ENCODE data around the gene PDE2A. TPM values are rescaled to one million over a fixed set of nuclear protein-coding genes. Genes with fewer than 3 reads are reported as not detected.

The PDE2A gene
- total RNA-seq, 2 donors from 2014 or later: 3.7 to 13.3 TPM

- Histone ChIP-seq H3K36me3 (ENCODE audit: control insufficient read depth, insufficient read depth, low read length) (no peaks in the 10 kb centered on the region), H3K4me3 (ENCODE audit: low read length) (no peak overlapping the region), H3K9ac (ENCODE audit: extremely low read depth, low read length, poor library complexity, severe bottlenecking) (no peak overlapping the region), H3K27ac (ENCODE audit: low read depth, low read length) (no peak overlapping the region), H3K27me3 (ENCODE audit: control insufficient read depth, insufficient read depth, low read length, poor library complexity, severe bottlenecking) (peaks cover 14% of the 10 kb centered on the region), H3K4me1 (ENCODE audit: control insufficient read depth, insufficient read depth, low read length) (no peaks in the 10 kb centered on the region), H3K9me3 (ENCODE audit: control insufficient read depth, low read length) (no peaks in the 10 kb centered on the region)
- H3K27ac Mint-ChIP-seq: no peak overlapping the region
- H3K4me3 Mint-ChIP-seq: no peak overlapping the region
- peaks cover 14% of the 10 kb centered on the region for H3K4me1 Mint-ChIP-seq
- H3K36me3 Mint-ChIP-seq (ENCODE audit: low read depth): no peaks in the 10 kb centered on the region
- H3K27me3 Mint-ChIP-seq (ENCODE audit: insufficient read depth): peaks cover 15% of the 10 kb centered on the region
- DNase-seq: no peak
- WGBS, 2 experiments (ENCODE audit: insufficient coverage in 1 of 2, insufficient read length in 1 of 2): 82 to 94% methylated on average over 4 to 6 of the region's 6 CpGs
- no peaks in the 10 kb centered on the region for H3K9me3 Mint-ChIP-seq
- TF ChIP-seq, protein P1, sequence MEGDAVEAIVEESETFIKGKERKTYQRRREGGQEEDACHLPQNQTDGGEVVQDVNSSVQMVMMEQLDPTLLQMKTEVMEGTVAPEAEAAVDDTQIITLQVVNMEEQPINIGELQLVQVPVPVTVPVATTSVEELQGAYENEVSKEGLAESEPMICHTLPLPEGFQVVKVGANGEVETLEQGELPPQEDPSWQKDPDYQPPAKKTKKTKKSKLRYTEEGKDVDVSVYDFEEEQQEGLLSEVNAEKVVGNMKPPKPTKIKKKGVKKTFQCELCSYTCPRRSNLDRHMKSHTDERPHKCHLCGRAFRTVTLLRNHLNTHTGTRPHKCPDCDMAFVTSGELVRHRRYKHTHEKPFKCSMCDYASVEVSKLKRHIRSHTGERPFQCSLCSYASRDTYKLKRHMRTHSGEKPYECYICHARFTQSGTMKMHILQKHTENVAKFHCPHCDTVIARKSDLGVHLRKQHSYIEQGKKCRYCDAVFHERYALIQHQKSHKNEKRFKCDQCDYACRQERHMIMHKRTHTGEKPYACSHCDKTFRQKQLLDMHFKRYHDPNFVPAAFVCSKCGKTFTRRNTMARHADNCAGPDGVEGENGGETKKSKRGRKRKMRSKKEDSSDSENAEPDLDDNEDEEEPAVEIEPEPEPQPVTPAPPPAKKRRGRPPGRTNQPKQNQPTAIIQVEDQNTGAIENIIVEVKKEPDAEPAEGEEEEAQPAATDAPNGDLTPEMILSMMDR (conservative IDR thresholded peaks at IDR 0.05): no peak
These were observed 75.8 kb downstream of the PDE2A start for GRCh38 chr11:72598466-72598865.

DNA sequence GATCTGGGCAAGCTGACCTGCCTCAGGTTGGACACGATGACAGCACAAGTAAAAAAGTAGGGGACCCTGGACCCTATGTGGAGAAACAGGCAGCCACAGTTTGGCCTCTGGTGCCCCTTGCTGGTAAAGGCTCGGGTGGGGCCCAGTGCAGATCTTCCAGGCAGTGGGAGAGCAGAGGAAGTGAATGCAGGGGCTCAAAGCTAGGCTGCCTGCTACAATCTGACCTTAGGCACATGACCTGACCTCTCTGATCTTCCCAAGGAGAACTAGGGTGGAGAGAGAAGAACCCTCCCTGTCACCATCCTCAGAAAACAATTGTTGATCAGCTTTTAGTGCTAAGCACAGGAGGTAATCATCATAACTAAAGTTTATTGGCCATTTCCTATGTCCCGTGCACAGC, 76.5 kb downstream of the PDE2A start:
- DNase-seq: no peak
- Histone ChIP-seq H3K27me3 (ENCODE audit: control insufficient read depth, insufficient read depth, low read length, poor library complexity, severe bottlenecking) (peaks cover 21% of the 10 kb centered on the region), H3K27ac (ENCODE audit: low read depth, low read length) (no peak overlapping the region), H3K9me3 (ENCODE audit: control insufficient read depth, low read length) (no peaks in the 10 kb centered on the region), H3K4me1 (ENCODE audit: control insufficient read depth, insufficient read depth, low read length) (no peaks in the 10 kb centered on the region), H3K36me3 (ENCODE audit: control insufficient read depth, insufficient read depth, low read length) (no peaks in the 10 kb centered on the region), H3K9ac (ENCODE audit: extremely low read depth, low read length, poor library complexity, severe bottlenecking) (no peak overlapping the region), H3K4me3 (ENCODE audit: low read length) (no peak overlapping the region)
- Mint-ChIP-seq H3K9me3 (no peaks in the 10 kb centered on the region), H3K4me3 (no peak overlapping the region), H3K4me1 (peaks cover 14% of the 10 kb centered on the region), H3K27me3 (ENCODE audit: insufficient read depth) (peaks cover 21% of the 10 kb centered on the region), H3K36me3 (ENCODE audit: low read depth) (no peaks in the 10 kb centered on the region), H3K27ac (no peak overlapping the region)
- 85 to 87% methylated on average over 3 of the region's 3 CpGs for WGBS, 2 experiments (ENCODE audit: insufficient coverage in 1 of 2, insufficient read length in 1 of 2)
- TF ChIP-seq, protein P1 (conservative IDR thresholded peaks at IDR 0.05): no peak

DNA sequence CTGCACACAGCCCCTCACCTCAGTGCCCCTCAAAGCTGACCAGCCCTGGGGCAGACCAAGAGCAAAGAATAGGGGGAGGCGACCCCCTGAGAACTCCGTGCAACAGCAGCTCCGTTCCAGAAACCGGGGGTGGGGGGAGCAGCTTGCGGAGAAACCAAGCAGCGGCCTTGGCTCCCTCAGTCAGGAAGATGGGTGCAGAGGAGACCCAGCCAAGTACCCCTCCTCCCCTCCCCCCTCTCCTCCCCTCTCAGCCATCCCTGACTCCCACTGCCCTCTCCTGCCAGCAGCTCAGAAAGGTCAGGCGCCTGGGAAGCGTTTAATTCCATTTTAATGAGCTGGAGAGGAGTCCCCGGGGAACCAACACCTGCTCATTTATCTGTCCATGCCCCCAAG, 78.9 kb downstream of the PDE2A start:
- Histone ChIP-seq H3K4me3 (ENCODE audit: low read length) (no peak overlapping the region), H3K9me3 (ENCODE audit: control insufficient read depth, low read length) (no peaks in the 10 kb centered on the region), H3K36me3 (ENCODE audit: control insufficient read depth, insufficient read depth, low read length) (no peaks in the 10 kb centered on the region), H3K4me1 (ENCODE audit: control insufficient read depth, insufficient read depth, low read length) (no peaks in the 10 kb centered on the region), H3K27me3 (ENCODE audit: control insufficient read depth, insufficient read depth, low read length, poor library complexity, severe bottlenecking) (peaks cover 45% of the 10 kb centered on the region), H3K27ac (ENCODE audit: low read depth, low read length) (no peak overlapping the region), H3K9ac (ENCODE audit: extremely low read depth, low read length, poor library complexity, severe bottlenecking) (no peak overlapping the region)
- Mint-ChIP-seq H3K9me3 (no peaks in the 10 kb centered on the region), H3K27ac (no peak overlapping the region), H3K4me3 (no peak overlapping the region), H3K4me1 (peaks cover 20% of the 10 kb centered on the region), H3K27me3 (ENCODE audit: insufficient read depth) (peaks cover 45% of the 10 kb centered on the region), H3K36me3 (ENCODE audit: low read depth) (no peaks in the 10 kb centered on the region)
- no peak for DNase-seq
- TF ChIP-seq, protein P1 (conservative IDR thresholded peaks at IDR 0.05): no peak
- WGBS, 2 experiments (ENCODE audit: insufficient coverage in 1 of 2, insufficient read length in 1 of 2): 66% methylated on average over 9 of the region's 9 CpGs; no CpG with 5 or more reads in 1 of the 2 experiments

All from endodermal cell (in vitro differentiated cells).